ENCODE data around the gene ACADS. TPM values are rescaled to one million over a fixed set of nuclear protein-coding genes. Genes with fewer than 3 reads are reported as not detected.

The ACADS gene
- total RNA-seq, 3 donors from 2014 or later = 84.8 to 175 (median 129) TPM

GRCh38 chr12:120761519-120761934, 35.9 kb downstream of the ACADS start:
- Histone ChIP-seq H3K4me1 (ENCODE audit: low read depth) (peaks cover 24% of the 10 kb centered on the region), H3K4me3 (no peak overlapping the region), H3K9me3 (no peaks in the 10 kb centered on the region), H3K36me3 (ENCODE audit: low read depth) (no peaks in the 10 kb centered on the region)
- TF ChIP-seq CTCF (IDR thresholded peaks at IDR 0.05) = no peak
- intact Hi-C loops (cut with DNase I, micrococcal nuclease) = no loop called here
- DNase-seq = no peak
- ATAC-seq = no peak

- intact Hi-C loops (cut with DNase I, micrococcal nuclease) = no loop called here
- DNase-seq = no peak
- TF ChIP-seq CTCF (IDR thresholded peaks at IDR 0.05) = no peak
- H3K4me3 ChIP-seq = no peak overlapping the region
- ATAC-seq = no peak
- no peaks in the 10 kb centered on the region for H3K36me3 ChIP-seq (ENCODE audit: low read depth)
- peaks cover 24% of the 10 kb centered on the region for H3K4me1 ChIP-seq (ENCODE audit: low read depth)
- no peaks in the 10 kb centered on the region for H3K9me3 ChIP-seq
These were observed 36.5 kb downstream of the ACADS start for GRCh38 chr12:120762086-120762485.

GRCh38 chr12:120763250-120763649, 37.6 kb downstream of the ACADS start:
- H3K4me3 ChIP-seq = no peak overlapping the region
- intact Hi-C loops (cut with DNase I, micrococcal nuclease) = no loop called here
- H3K36me3 ChIP-seq (ENCODE audit: low read depth) = no peaks in the 10 kb centered on the region
- DNase-seq (no peak), ATAC-seq (no peak)
- H3K4me1 ChIP-seq (ENCODE audit: low read depth) = peaks cover 22% of the 10 kb centered on the region
- no peak for TF ChIP-seq CTCF (IDR thresholded peaks at IDR 0.05)
- H3K9me3 ChIP-seq = no peaks in the 10 kb centered on the region

- peaks cover 22% of the 10 kb centered on the region for H3K4me1 ChIP-seq (ENCODE audit: low read depth)
- DNase-seq (no peak), ATAC-seq (no peak)
- no peaks in the 10 kb centered on the region for H3K9me3 ChIP-seq
- no peak overlapping the region for H3K4me3 ChIP-seq
- no peaks in the 10 kb centered on the region for H3K36me3 ChIP-seq (ENCODE audit: low read depth)
- intact Hi-C loops (cut with DNase I, micrococcal nuclease) = no loop called here
- TF ChIP-seq CTCF (IDR thresholded peaks at IDR 0.05) = no peak
These were observed 39.2 kb downstream of the ACADS start for GRCh38 chr12:120764816-120765215.

DNA sequence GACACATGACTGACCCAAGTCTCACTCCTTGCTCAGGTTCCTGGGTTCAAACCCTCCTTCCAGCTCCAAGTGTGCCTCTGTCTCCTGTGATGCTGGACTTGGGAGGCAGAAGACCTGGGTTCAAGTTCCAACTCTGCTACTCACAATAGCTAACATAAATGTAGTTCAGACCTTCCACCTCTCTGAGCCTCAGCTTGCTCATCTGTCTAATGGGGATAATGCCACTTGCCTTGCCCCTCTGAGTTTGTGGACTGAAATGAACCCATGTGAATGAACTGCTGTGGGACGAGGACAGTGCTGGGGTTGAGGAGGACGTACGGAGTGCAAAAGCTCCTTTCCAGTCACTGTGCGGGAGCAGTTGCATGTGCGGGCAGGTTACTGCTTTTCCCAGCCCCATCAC, 40.9 kb downstream of the ACADS start:
- H3K36me3 ChIP-seq (ENCODE audit: low read depth) = no peaks in the 10 kb centered on the region
- intact Hi-C loops (cut with DNase I, micrococcal nuclease) = no loop called here

More for the DNA sequence above, 40.9 kb downstream of the ACADS start:
- Histone ChIP-seq H3K4me3 (no peak overlapping the region), H3K4me1 (ENCODE audit: low read depth) (peaks cover 22% of the 10 kb centered on the region), H3K9me3 (no peaks in the 10 kb centered on the region)
- ATAC-seq = no peak
- TF ChIP-seq CTCF (IDR thresholded peaks at IDR 0.05) = no peak
- no peak for DNase-seq
